Fibroblast of pulmonary artery (primary cell): ENCODE results near the gene SMURF1.

Source experiments
- DNase-seq: peaks from one replicate; pipeline ENCODE4 v3.0.0-alpha.2; 2010; ENCODE audit warnings: low read depth
- H3K4me3 ChIP-seq: replicated peaks from 2 replicates; pipeline ENCODE4 v1.5.1; 2011; ENCODE audit warnings: low read depth, mild to moderate bottlenecking, control low read depth, low read length, moderate library complexity
- TF ChIP-seq, protein P1 (sequence below): IDR thresholded peaks from 2 replicates; pipeline ENCODE4 v1.5.1; 2011; ENCODE audit warnings: mild to moderate bottlenecking, control low read depth, low read length, inconsistent platforms; ENCODE audit errors: missing control alignments

Gene SMURF1

DNA sequence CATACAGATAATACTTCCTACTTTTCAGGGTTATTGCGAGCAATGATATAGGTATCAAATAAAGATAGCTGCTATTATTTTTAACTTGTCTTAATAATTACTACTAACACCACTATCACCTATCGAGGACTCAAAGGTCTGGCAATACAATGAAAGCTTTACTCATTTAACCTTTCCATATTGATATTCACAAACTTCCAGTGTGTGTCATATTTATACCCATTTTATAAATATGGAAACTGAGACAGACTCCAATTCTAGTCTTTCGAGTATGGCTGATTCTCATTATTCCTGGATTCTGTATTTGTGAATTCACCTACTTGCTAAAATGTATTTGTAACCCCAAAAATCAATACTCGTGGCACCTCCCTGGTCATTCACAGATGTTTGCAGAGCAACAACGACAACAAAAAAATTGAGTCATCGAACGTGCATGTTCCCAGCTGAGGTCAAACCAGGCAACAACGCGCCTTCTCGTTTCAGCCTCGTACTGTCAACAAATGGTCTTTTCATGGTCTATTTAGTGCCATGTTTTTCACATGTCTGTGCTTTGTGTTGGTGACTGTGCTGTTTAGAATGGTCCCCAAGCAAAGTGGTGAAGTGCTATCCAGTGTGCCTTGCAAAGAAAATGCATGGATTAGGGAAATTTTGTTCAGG is 51.7 kb downstream of the SMURF1 start:
- no peak for DNase-seq
- TF ChIP-seq, protein P1, sequence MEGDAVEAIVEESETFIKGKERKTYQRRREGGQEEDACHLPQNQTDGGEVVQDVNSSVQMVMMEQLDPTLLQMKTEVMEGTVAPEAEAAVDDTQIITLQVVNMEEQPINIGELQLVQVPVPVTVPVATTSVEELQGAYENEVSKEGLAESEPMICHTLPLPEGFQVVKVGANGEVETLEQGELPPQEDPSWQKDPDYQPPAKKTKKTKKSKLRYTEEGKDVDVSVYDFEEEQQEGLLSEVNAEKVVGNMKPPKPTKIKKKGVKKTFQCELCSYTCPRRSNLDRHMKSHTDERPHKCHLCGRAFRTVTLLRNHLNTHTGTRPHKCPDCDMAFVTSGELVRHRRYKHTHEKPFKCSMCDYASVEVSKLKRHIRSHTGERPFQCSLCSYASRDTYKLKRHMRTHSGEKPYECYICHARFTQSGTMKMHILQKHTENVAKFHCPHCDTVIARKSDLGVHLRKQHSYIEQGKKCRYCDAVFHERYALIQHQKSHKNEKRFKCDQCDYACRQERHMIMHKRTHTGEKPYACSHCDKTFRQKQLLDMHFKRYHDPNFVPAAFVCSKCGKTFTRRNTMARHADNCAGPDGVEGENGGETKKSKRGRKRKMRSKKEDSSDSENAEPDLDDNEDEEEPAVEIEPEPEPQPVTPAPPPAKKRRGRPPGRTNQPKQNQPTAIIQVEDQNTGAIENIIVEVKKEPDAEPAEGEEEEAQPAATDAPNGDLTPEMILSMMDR: no peak
- H3K4me3 ChIP-seq: no peak overlapping the region

DNA sequence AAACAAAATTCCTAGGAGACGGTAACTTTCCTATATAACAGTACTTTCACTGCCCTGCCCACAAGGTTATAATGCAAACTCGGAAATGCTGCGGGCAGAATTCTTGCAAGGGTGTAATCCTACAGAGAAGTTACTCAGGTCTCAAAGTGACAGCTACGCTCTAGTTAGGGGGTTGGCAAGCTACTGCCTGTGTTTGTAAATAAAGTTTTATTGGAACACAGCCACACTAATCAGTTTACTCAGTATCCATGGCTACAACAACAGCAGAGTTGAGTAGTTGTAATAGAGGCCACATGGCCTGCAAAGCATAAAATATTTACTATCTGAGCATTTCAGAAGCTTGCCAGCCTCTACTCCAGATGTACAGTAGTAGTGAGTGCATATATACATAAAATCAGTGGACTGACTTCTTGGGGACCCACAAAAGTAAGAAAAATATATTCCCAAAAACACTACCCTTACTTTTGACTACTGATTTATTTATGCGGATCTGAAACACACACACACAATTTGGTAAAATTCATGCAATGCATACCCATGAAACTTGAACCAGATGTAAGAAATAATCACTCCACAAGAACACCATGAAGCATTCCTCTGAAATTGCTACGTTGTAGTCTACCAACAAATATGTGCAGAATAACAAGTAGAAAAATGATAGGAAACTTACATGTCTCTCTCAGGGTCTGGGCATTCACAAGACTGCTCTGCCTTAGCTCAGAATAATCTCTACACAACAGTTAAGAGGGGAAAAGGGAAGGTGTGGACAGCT is 53.0 kb downstream of the SMURF1 start:
- H3K4me3 ChIP-seq: no peak overlapping the region
- DNase-seq: no peak
- TF ChIP-seq, protein P1: no peak

DNA sequence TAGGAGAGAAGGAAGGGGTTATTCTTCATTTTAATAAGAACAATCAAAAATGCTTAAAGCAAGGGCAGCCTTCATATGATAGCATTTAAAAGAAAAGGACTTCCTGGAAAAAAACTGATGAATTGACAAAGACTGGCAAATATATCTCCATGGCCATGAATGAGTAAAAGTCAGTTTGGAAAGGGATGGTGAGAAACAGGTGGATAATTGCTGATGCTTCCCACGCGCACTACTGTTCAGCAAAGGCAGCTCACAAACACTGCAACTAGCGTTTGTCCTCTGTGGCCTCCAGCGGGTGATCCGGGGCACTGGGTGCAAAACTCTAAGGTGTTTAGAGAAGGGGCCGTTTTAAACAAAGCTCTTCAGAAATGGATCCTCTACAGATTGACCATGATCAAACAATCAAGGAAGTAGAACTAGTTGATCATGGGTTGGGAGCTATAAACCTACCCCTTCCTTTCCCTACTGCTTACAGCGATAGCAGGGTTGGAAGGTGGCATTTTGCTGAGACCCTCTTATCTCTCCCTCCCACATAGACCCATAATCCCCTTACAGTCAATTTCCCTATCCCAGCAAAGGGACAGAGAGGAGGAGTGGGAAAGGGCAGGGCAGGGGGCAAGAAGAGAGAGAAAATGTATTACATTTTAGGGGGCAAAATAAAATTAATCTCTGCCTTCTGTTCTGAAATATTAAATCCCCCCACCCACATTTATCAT is 53.8 kb downstream of the SMURF1 start:
- no peak for DNase-seq
- TF ChIP-seq, protein P1: no peak
- H3K4me3 ChIP-seq: no peak overlapping the region

DNA sequence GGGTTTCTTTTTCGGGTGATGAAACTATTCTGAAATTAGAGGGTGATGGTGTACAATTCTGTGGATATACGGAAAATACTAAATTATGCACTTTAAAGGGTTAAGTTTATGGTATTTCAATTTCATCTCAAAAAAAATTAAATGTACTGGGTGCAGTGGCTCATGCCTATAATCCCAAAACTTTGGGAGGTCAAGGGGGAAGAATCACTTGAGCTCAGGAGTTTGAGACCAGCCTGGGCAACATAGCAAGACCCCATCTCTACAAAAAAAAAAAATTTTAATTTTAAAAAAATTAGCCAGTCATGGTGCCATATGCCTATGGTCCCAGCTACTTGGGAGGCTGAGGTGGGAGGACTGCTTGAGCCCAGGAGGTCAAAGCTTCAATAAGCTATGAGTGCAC is 57.0 kb downstream of the SMURF1 start:
- TF ChIP-seq, protein P1: no peak
- no peak for DNase-seq
- H3K4me3 ChIP-seq: no peak overlapping the region

DNA sequence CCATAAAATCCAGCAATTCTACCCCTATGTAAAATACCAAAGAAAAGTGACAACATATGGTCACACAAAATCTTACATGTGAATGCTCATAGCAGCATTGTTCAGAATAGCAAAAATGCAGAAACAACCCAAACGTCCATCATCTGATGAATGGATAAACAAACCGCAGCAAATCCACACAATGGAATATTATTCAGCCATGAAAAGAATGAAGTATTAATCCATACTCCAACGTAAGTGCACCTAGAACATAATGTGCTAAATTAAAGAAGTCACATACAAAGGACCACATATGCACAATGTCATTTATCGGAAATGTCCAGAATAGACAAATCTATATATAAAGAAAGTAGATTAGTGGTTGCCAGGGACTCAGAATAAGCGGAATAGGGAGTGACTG is 57.4 kb downstream of the SMURF1 start:
- TF ChIP-seq, protein P1: no peak
- no peak overlapping the region for H3K4me3 ChIP-seq
- no peak for DNase-seq

DNA sequence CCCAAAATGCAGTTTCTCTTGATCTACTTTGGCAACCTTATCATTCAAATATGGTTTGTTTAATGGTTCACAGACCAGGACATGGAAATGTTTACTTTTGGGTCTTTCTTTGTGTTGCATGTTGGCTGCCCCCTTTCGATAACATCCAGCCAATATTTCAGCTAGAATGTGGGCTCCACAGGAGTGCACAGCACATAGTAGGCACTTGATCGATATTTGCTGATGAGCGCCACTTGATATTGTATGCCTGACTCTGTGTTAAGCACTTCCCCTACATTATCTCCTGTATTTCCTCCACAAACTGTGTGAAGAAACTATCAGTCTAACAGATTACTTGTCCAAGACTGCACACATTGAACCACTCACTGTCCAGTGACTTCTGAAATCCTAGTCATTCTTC is 60.2 kb downstream of the SMURF1 start:
- no peak for DNase-seq
- H3K4me3 ChIP-seq: no peak overlapping the region
- TF ChIP-seq, protein P1: no peak
